ENCODE measurements around the gene F2RL3.

- TF ChIP-seq CTCF (conservative IDR thresholded peaks at IDR 0.05) (no peak), ZFX (IDR thresholded peaks at IDR 0.05) (no peak)
Observed at GRCh38 chr19:16847430-16847829, 41.4 kb upstream of the F2RL3 start.

Measured in C4-2B (cell line).